ENCODE measurements around the gene NFIA.

Gene NFIA

DNA sequence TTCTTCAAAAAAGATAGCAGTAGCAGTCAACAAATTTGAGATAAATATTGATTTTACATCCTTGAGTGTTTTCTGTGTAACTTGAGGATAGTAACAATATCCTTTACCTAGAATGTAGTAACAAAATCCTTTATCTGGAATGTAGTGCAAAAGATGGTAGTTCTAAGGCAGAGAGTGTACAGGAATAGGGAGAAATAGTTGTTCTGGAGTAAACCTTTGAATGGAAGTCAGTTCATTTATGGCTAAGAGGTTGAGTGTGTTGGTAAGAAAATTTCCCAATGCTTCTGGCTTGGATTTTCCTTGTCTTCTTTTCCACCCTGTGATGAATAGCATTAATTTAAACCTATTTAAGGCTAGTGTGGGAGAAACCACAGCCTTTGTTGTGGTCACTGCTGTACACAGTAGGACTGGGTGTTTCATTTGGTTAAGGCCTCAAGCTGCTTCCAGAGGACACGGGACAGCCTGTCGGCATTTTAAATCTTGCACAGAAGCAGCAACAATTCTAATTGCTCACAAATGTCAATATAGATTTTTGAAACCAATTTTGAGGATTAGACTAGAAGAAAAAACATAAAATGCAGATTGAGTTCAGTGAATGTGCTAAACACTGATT is 11.3 kb downstream of the NFIA start:
- DNase-seq (ENCODE audit: low read depth), result no peak
- TF ChIP-seq, protein P1, sequence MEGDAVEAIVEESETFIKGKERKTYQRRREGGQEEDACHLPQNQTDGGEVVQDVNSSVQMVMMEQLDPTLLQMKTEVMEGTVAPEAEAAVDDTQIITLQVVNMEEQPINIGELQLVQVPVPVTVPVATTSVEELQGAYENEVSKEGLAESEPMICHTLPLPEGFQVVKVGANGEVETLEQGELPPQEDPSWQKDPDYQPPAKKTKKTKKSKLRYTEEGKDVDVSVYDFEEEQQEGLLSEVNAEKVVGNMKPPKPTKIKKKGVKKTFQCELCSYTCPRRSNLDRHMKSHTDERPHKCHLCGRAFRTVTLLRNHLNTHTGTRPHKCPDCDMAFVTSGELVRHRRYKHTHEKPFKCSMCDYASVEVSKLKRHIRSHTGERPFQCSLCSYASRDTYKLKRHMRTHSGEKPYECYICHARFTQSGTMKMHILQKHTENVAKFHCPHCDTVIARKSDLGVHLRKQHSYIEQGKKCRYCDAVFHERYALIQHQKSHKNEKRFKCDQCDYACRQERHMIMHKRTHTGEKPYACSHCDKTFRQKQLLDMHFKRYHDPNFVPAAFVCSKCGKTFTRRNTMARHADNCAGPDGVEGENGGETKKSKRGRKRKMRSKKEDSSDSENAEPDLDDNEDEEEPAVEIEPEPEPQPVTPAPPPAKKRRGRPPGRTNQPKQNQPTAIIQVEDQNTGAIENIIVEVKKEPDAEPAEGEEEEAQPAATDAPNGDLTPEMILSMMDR (conservative IDR thresholded peaks at IDR 0.05; ENCODE audit: low read depth, low read length), result no peak
- no peak overlapping the region for H3K4me3 ChIP-seq (ENCODE audit: low read length)

DNA sequence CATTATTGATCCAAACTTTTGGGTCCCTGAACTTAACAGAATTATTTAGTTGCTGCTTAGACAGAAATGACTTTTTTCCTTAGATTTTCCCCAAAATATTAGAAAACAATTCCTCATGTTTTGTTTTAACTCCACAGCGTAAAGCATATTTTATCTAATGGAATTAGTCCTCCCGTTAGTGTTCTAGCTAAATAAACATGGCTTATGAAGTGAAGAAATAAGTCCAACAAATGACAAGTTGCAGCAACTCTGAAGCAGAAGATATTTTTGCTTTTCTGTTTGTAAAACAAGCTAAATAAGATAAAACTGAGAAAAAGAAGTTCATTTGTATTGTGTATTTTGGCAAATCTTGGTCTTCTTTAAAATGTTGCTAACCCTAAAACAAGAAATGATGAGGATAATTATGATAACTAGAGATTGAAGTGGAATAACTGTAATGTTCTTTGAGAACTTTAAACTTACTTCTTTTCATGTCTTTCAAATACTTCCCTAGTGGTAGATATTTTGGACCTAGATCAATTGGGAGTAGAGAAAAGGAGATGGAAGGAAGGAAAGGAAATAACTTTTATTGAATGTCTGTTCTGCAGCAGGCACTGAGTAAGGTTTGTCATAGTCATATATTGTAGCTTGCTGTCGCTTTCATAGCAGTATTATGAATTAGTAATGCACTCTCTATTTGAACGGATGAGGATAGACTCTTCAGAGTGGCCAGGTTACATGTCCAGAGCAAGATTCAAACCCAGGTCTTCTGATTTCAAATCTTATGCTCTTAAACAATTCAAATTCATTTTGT is 12.5 kb downstream of the NFIA start:
- no peak for DNase-seq (ENCODE audit: low read depth)
- H3K4me3 ChIP-seq (ENCODE audit: low read length), result no peak overlapping the region
- TF ChIP-seq, protein P1 (conservative IDR thresholded peaks at IDR 0.05; ENCODE audit: low read depth, low read length), result no peak

DNA sequence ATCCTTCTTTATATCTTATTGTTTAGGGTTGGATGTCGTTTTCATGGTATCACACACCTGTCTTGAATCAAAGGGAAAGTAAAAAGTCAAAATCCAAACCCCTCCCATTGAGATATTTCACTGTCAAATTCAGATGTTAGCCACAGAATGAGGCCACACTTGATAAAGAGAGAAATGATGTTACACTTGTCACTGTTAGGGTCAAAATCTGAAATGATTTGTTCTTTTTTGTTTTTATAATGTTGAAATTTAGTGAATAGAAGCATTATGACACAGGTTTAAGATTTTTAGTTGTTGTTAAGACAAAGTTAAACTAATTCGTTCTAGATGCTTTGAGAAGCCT is 13.1 kb downstream of the NFIA start:
- TF ChIP-seq, protein P1 (conservative IDR thresholded peaks at IDR 0.05; ENCODE audit: low read depth, low read length), result no peak
- no peak overlapping the region for H3K4me3 ChIP-seq (ENCODE audit: low read length)
- DNase-seq (ENCODE audit: low read depth), result no peak

DNA sequence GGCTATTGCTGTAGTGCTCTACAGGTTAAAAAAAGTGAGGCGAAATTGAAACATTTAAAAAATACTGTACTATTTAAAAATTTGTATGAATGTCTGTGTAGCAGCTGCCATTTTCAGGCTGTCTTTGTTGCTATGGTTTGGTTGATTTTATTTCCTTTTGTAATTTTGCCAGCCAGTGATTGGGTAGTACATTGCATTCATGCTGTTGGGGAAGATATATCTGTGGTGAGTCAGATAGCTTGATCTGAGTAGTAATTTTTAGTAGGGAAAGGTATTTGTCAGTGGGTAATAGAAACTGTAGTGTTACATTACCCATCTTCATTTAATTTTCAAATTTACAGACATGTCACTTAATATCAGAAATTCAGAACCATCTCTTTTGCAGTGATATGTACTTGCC is 15.0 kb downstream of the NFIA start:
- no peak overlapping the region for H3K4me3 ChIP-seq (ENCODE audit: low read length)
- TF ChIP-seq, protein P1 (conservative IDR thresholded peaks at IDR 0.05; ENCODE audit: low read depth, low read length), result no peak
- no peak for DNase-seq (ENCODE audit: low read depth)

DNA sequence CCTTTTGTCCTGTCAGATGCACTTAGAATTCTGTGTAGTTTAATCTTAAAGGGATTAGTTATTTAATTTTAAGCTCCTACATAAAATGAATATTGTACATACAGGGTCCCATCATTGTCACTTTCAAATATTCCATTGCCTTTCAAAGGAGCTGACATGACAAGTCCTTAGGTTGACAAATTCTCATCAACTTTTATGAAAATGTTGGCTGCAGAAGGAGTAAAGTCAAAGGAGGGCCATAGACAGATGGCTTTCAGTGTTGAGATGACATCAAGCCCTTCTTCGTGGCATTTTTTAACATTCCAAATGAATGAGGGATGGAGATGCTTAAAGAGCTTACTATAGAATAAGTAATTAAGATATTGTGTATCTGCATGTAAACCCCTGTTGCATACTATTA is 15.4 kb downstream of the NFIA start:
- H3K4me3 ChIP-seq (ENCODE audit: low read length), result no peak overlapping the region
- DNase-seq (ENCODE audit: low read depth), result no peak
- TF ChIP-seq, protein P1 (conservative IDR thresholded peaks at IDR 0.05; ENCODE audit: low read depth, low read length), result no peak

GRCh38 chr1:61098333-61098732 is 16.0 kb downstream of the NFIA start:
- TF ChIP-seq, protein P1 (conservative IDR thresholded peaks at IDR 0.05; ENCODE audit: low read depth, low read length), result no peak
- no peak for DNase-seq (ENCODE audit: low read depth)
- H3K4me3 ChIP-seq (ENCODE audit: low read length), result no peak overlapping the region

GRCh38 chr1:61098906-61099437 is 16.6 kb downstream of the NFIA start:
- TF ChIP-seq, protein P1 (conservative IDR thresholded peaks at IDR 0.05; ENCODE audit: low read depth, low read length), result no peak
- H3K4me3 ChIP-seq (ENCODE audit: low read length), result no peak overlapping the region
- DNase-seq (ENCODE audit: low read depth), result no peak
